Lower lobe of right lung (tissue), 2 donors: ENCODE measurements around the gene ECI2. TPM values are rescaled to one million over a fixed set of nuclear protein-coding genes. Genes with fewer than 3 reads are reported as not detected.

ENCODE experiments used
- ATAC-seq, 2 donors: fragments of 200-7000 bp; cut with Tn5 transposase; one replicate each; pipeline ENCODE4 v1.9.1; 2020 to 2022; ENCODE audit warnings: mild to moderate bottlenecking in 2 of 2, moderate library complexity in 2 of 2
- DNase-seq: peaks from one replicate; pipeline ENCODE4 v3.0.0-alpha.2; 2020
- H3K27ac ChIP-seq: fragments of 200-600 bp; one replicate; pipeline ENCODE4 v1.8.0; 2022
- H3K27me3 ChIP-seq: fragments of 200-600 bp; one replicate; pipeline ENCODE4 v1.8.0; 2022; ENCODE audit warnings: low read depth
- H3K36me3 ChIP-seq: fragments of 200-600 bp; one replicate; pipeline ENCODE4 v1.8.0; 2022; ENCODE audit warnings: mild to moderate bottlenecking
- H3K4me1 ChIP-seq: fragments of 200-600 bp; one replicate; pipeline ENCODE4 v1.8.0; 2022
- H3K4me3 ChIP-seq: fragments of 200-600 bp; one replicate; pipeline ENCODE4 v1.8.0; 2022; ENCODE audit warnings: mild to moderate bottlenecking
- H3K9me3 ChIP-seq: fragments of 200-600 bp; one replicate; pipeline ENCODE4 v1.8.0; 2022
- intact Hi-C: fragments of 100-400 bp; cut with DNase I; formaldehyde crosslinking; loops from one replicate; pipeline ENCODE4 v1.11.0; 2022
- total RNA-seq: library from RNA; stranded (reverse); fragmentation: NEBNext Ultra II Directional; extraction: Animal tissue kit (Norgen Biotek cat#: 25700); gene quantifications from one replicate; pipeline ENCODE4 v1.2.1, GENCODE V29; 2021
- TF ChIP-seq, protein P1 (sequence below): fragments of 200-600 bp; IDR thresholded peaks from one replicate; pipeline ENCODE4 v1.8.0; 2022; ENCODE audit warnings: antibody characterized with exemption, mild to moderate bottlenecking
- donor health status: DM: no; HTN: yes; CAD: no; lungs with severe emphysema.

Gene ECI2
- total RNA-seq, 1 donor from 2014 or later: 40.2 TPM

GRCh38 chr6:4159491-4159890 lies 24.1 kb upstream of the ECI2 start:
- TF ChIP-seq, protein P1, sequence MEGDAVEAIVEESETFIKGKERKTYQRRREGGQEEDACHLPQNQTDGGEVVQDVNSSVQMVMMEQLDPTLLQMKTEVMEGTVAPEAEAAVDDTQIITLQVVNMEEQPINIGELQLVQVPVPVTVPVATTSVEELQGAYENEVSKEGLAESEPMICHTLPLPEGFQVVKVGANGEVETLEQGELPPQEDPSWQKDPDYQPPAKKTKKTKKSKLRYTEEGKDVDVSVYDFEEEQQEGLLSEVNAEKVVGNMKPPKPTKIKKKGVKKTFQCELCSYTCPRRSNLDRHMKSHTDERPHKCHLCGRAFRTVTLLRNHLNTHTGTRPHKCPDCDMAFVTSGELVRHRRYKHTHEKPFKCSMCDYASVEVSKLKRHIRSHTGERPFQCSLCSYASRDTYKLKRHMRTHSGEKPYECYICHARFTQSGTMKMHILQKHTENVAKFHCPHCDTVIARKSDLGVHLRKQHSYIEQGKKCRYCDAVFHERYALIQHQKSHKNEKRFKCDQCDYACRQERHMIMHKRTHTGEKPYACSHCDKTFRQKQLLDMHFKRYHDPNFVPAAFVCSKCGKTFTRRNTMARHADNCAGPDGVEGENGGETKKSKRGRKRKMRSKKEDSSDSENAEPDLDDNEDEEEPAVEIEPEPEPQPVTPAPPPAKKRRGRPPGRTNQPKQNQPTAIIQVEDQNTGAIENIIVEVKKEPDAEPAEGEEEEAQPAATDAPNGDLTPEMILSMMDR: no peak
- H3K36me3 ChIP-seq: no peaks in the 10 kb centered on the region
- H3K9me3 ChIP-seq: no peaks in the 10 kb centered on the region
- no peak for ATAC-seq
- H3K4me1 ChIP-seq: no peaks in the 10 kb centered on the region
- no peak overlapping the region for H3K27ac ChIP-seq
- no peaks in the 10 kb centered on the region for H3K27me3 ChIP-seq
- DNase-seq: no peak
- intact Hi-C loops: no loop called here
- H3K4me3 ChIP-seq: no peak overlapping the region

GRCh38 chr6:4157506-4157905 lies 22.1 kb upstream of the ECI2 start:
- TF ChIP-seq, protein P1: no peak
- no peak overlapping the region for H3K4me3 ChIP-seq
- no peak for ATAC-seq
- no peak for DNase-seq
- intact Hi-C loops: no loop called here
- H3K9me3 ChIP-seq: no peaks in the 10 kb centered on the region
- H3K27ac ChIP-seq: no peak overlapping the region
- H3K4me1 ChIP-seq: no peaks in the 10 kb centered on the region
- no peaks in the 10 kb centered on the region for H3K36me3 ChIP-seq
- H3K27me3 ChIP-seq: no peaks in the 10 kb centered on the region

DNA sequence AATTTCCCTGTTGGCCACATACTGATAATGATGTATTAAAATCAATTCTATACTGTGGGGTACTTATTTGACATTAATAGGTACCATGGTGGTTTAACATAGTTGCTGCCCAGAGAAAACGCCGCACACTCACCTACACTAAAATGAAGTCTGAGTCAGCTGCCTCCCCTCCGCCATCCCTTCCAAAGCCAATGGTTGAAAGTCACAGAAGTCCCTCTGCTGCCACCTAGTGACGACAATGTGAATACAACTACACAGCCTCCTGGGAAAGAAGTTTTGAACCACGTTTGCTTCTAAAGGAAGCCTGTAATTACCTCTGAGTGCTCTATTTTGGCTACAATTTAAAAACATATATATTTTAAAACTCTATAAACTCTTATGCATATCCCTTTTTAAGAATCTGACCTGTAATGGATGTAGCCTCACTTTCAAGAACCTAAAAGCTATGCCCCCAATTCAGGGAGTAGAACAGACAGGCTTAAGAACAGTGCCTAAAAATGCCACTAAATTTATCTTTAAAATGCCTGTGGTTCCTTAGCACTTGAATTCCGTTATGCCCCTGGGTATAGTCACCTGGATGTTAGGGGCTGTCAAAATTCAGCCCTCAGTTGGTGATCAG lies 20.6 kb upstream of the ECI2 start:
- no peaks in the 10 kb centered on the region for H3K9me3 ChIP-seq
- TF ChIP-seq, protein P1: peak; percentile 86
- H3K27me3 ChIP-seq: no peaks in the 10 kb centered on the region
- no peaks in the 10 kb centered on the region for H3K4me1 ChIP-seq
- no peak overlapping the region for H3K27ac ChIP-seq
- intact Hi-C loops: no loop called here
- DNase-seq (no peak), ATAC-seq (peak; percentile 88 to 92)
- H3K36me3 ChIP-seq: no peaks in the 10 kb centered on the region
- no peak overlapping the region for H3K4me3 ChIP-seq

- no peak overlapping the region for H3K27ac ChIP-seq
- no peaks in the 10 kb centered on the region for H3K27me3 ChIP-seq
- intact Hi-C loops: no loop called here
- ATAC-seq (no peak), DNase-seq (no peak)
- no peaks in the 10 kb centered on the region for H3K9me3 ChIP-seq
- TF ChIP-seq, protein P1: no peak
- H3K4me1 ChIP-seq: no peaks in the 10 kb centered on the region
- H3K4me3 ChIP-seq: no peak overlapping the region
- no peaks in the 10 kb centered on the region for H3K36me3 ChIP-seq
Measured at GRCh38 chr6:4153514-4153985, 18.2 kb upstream of the ECI2 start.

- no peak overlapping the region for H3K27ac ChIP-seq
- H3K36me3 ChIP-seq: no peaks in the 10 kb centered on the region
- no peak overlapping the region for H3K4me3 ChIP-seq
- intact Hi-C loops: no loop called here
- no peaks in the 10 kb centered on the region for H3K9me3 ChIP-seq
- ATAC-seq (no peak), DNase-seq (no peak)
- TF ChIP-seq, protein P1: no peak
- H3K27me3 ChIP-seq: no peaks in the 10 kb centered on the region
- no peaks in the 10 kb centered on the region for H3K4me1 ChIP-seq
Measured at GRCh38 chr6:4145083-4145482, 9.7 kb upstream of the ECI2 start.
